NCI-H460 (cell line): ENCODE results near the gene SEMA6D. TPM values are rescaled to one million over a fixed set of nuclear protein-coding genes. Genes with fewer than 3 reads are reported as not detected.
A peak's percentile ranks its signal among the peaks of the same experiment; 100 is the strongest.

Experiments
- DNase-seq: peaks from one replicate; pipeline ENCODE4 v3.0.0-alpha.2; 2016; ENCODE audit warnings: low read depth; ENCODE audit errors: extremely low read depth
- polyA plus RNA-seq: library from polyadenylated mRNA; depleted of rRNA; stranded (reverse); fragments of >200 nt; gene quantifications from 2 replicates; pipeline ENCODE4 v1.2.3, GENCODE V29; 2014; cell fraction: nucleus; rRNA removed
- total RNA-seq: library from RNA; depleted of rRNA; stranded (reverse); fragments of >200 nt; shearing (Covaris generic); gene quantifications from 2 replicates; pipeline ENCODE4 v1.2.3, GENCODE V29; 2014; rRNA removed

Gene SEMA6D
- 0.02 and 0.09 TPM in 2 replicates for total RNA-seq
- 0.92 and 0.96 TPM in 2 replicates for polyA plus RNA-seq

DNA sequence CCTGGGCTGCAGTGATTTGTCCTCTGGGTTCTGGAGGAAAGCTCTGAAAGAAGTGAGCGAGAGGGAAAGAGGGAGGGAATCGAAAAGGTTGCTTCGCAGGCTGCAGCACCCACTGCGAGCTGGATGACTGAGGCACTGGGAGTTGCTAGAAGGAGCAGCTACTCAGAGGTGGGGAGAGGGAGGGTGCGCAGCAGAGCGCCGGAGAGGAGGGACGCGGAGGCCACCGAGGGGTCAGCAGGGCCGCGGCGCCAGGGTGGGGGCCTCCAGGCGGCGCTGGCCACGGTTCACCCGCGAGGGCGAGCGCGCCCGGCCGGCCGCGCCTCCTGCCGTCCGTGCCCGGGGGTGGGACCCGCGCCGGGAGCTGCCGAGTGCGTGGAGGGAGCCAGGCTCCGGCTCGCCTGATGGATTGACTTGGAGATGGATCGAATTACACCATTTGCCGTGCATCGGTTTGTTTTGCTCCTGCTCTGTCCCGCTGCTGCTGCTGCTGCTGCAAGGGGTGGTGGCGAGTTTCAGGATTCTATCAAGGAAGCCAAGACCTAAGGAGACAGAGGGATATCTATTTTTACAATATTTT lies at the start of gene SEMA6D:
SEMA6D (plus strand) TSS at position 470 of the 577 bp plus-strand sequence. CDS start 42,294 bp downstream, outside the sequence.
- peak; percentile 27 for DNase-seq

DNA sequence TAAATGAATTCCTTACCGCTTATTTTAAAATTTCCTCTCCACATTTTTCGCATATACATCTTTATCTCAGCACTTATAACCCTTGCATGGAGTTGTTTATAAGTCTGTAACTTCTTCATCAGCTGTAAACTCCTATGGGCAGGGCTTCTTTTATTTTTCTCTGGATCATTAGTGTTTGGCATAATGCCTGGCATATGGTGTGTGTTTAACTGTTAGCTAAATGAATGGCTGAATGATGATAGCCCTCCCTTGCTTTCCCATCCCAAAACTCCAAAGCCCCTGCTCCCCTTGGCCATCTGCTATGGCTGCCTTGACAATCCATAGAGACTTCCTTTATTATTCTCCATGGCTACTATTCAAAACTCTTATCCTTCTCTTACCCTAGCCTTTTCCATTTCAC lies 48.1 kb upstream of the SEMA6D start:
- no peak for DNase-seq

- no peak for DNase-seq
Observed at GRCh38 chr15:47670365-47670764, 46.9 kb upstream of the SEMA6D start.

- DNase-seq: no peak
Observed at GRCh38 chr15:47673232-47673761, 44.0 kb upstream of the SEMA6D start.

DNA sequence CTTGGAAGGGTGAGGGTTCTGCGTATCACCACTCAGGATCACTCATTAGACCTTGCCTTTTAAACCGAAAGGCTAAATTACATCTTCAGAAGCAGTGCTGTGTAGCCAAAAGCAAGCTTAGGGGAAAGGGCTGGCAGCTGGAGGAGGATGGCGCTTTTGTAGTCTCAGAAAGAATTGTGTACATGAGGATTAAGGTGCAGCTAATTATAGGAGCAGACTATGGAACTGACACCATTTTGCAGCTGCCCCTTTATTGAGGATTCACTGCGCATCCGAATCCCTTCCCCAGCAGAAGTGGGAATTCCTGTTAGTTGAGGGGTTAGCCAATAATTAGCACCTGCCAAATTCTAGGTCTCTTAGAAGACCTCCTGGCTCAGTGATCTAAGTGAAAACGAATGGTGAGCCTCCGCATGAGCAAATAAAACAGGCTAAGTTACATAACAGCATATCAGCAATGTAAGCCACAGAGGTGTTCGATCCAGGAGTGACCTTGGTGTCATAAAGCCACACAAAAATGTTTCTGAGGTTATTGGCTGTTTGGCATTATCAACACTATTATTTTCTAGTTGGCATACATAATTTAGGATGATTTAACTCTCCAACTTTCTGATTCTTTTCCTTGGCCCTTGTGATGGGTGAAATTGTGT lies 42.6 kb upstream of the SEMA6D start:
- no peak for DNase-seq

GRCh38 chr15:47675735-47676134 lies 41.6 kb upstream of the SEMA6D start:
- DNase-seq: no peak

DNA sequence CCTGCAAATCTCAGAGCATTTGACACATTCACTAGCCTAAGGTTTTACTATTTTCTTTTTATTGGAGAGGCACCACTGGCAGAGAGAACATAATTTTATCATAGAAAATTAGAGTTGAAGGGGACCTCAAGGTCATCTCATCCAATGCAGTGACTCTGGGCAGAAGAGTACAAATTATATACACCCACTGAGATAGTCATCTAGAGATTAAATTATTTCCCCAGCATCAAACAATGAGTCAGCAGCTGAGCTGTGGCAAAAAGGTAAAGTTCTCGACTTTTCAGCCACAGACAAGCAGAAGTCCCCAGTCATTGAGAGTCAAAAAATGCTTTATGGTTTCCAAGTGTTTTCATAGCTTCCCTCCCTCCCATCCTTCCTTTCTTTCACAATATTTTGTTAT lies 39.3 kb upstream of the SEMA6D start:
- DNase-seq: no peak

- no peak for DNase-seq
Observed at GRCh38 chr15:47682661-47683060, 34.6 kb upstream of the SEMA6D start.

DNA sequence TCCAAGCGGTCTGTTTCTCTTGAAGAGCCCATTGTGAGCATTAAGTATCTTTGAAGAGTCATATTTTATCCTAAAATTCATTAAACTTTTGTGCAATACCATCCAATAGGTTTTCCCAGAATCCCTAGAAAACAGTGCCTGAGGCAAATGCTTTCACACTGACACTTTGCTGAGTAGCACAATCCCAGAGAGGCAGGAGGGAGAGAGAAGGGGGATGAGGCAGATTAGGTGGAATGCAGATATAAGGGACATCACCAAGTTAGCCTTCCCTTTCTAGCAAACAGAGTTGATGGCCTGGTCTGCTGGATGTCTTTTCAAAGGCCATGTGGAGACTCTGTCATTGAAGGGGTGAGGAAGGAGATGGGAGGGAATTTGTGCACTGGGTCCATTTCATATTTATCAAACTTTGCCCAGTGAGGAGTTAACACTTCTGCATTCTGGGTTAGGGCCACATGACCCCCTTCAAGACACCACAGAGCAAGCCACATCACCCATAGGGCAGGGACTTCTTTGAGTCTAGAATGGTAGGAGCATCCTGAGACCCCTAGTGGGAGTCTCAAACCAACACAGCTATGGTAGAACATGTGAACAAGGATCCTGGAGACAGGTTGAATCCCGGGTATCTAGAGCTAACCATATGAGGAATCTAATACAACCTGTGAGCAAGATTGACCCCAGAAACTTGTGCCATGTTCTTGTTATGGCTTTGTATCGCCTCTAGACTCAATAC lies 32.0 kb upstream of the SEMA6D start:
- DNase-seq: no peak

DNA sequence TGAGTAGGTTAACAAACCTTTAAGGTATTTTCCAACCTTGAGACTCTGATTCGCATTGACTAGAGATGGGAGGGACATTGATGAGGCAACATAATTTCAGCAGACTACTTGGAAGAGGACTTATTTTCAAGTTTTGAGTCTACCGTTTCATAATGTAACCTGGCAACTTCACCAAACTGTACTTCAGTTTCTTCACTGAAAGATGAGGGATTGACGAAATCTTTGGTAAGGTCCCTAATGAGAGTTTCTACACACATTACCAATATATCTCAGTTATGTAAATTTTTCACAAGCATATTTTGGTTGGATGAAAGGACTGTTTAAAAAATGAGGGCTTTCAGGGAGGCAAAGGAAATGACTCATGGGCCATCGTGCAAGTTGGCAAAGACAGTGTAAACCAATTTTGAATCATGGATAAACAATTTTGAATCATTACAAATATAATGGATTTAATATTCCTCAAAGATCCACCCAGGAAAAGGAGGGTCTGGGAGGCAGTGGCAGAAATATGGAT lies 28.7 kb upstream of the SEMA6D start:
- DNase-seq: no peak

DNA sequence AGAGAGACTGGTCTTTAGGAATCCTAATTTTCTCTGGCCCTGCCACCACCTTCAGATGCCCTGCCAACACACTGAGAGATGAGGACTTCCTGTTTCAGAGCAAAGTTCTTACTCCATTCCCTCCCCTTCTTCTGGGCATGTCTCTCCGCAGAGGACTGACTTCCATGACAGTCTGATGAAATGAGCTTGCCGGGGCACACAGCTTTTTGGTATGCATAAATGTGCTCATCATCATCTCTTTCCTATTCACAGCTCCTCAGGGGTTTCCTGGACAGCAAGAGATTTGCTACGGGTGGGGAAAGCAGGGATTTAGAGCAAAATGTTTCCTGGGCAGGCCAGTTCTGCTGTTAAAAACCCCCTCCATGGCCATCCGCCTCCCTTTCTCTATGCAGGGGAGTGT lies 27.6 kb upstream of the SEMA6D start:
- DNase-seq: no peak

GRCh38 chr15:47691882-47692281 lies 25.4 kb upstream of the SEMA6D start:
- DNase-seq: no peak

DNA sequence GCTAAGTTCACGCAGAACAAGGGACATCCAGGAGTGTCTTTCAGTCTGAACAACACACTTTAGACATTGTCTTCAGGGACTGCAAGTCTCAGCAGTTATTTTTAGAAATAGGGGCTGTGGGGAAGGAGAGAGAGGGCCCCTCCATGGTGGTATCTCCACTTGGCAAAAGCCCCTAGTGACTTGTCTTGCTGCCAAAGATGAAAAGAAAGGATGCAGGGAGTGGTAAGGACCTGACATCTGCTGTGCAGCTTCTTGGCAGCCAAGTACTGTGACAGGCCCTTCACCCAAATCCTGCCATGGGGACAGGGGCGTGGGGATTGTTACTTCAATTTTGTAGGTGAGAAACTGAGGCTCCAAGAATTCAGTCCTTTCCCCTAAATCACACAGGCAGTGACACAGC lies 21.0 kb upstream of the SEMA6D start:
- DNase-seq: no peak

DNA sequence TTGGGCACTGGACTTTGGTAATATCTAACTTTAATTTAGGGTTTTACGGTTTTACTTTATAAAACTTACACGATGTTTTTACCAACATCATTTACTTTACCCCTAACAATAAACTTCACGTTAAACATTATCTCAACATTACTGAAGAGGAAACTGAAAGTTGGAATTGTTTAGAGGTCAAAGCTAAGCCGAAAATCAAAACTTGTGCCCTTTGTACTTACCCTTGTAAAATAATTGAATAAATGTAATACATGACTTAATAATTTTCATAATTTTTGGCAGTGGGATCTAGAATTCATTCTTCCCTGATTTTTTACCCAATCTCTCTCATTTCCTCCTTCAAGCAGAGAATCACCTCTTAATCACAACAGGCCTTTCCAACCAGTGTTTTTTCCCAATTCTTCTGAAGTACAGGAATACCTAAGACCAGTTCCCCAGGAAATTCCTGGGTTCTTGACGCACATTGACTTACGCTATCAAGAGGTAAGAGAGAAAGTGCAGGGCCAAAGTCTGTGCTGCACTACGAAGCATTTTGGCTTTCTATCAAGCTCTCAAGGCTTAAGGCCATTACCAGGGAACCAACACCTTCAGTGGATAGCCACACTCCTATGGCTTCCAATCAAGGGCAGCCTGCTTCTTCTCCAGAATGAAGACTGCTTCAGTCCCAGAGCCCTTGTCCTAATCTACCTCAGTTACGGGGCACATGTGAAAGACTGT lies 11.9 kb upstream of the SEMA6D start:
- no peak for DNase-seq

- no peak for DNase-seq
Observed at GRCh38 chr15:47707391-47707790, 9.9 kb upstream of the SEMA6D start.

- DNase-seq: no peak
Observed at GRCh38 chr15:47708161-47708980, 8.9 kb upstream of the SEMA6D start.

DNA sequence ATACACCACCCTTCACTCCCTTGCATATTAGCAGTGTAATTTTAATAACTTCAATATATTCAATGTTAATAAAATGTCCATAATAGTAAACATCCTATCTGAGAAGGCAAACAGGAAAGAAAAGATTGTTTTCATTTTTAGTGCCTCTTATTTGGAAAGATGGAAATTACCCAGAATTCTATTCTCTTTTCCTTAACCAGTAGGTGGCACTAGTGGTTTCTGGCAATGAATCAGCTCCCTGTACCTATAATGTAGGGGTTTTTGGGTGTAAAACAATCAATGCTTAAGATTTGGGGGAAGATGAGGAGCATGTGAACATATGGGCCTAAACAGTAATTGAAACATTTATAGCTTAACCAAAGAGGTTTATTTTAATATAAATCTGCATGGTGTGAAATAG lies 5.7 kb upstream of the SEMA6D start:
- no peak for DNase-seq

DNA sequence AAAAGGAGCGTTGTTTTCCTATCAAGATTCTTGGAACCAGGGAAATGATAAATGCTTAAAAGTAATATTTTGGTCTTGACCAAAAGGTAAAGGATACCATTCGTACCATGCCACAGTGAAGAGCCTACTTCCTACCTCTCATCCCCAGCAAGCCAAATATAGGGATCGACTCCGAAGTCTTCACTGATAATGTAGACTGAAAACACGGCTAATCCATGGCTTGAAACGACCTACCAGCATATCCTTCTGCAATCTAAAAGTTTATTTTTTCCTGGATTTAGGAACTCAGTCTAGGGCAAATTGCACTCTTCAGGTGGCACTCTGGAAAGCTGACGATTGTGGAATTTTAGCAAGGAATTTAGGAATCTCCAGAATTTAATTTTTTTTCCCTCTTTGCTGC lies 1.9 kb upstream of the SEMA6D start:
- no peak for DNase-seq

DNA sequence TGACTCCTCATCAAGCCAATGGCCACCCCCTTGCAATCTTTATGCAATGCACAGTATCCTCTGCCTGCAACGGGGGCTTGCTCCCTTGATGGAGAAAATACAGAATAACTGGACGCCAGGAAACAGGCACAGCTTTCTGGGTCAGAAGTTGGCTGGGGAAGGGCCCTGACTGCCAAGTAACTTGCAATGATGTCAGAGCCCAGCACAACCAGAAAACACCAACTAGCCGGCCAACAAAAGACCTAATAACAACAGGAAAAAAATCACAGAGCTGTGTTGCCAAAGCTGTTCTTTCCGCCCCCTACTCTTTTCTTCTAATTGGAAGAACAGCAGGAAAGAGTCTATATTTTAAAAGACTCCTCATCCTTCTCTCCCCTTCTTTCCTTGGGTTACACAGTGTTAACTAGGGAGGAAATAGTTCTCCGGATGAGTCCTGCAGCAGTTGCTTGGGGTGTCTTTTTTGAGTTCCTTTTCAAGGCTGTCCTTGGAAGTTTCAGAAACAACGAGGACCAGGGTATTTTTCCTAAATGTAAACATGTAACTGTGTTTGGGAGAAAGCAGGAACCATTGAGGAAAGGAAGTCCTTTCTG lies 1.4 kb upstream of the SEMA6D start:
- no peak for DNase-seq

- no peak for DNase-seq
Observed at GRCh38 chr15:47716516-47716915, 789 bp upstream of the SEMA6D start.
